ENCODE results near the gene SLC45A1.

DNA sequence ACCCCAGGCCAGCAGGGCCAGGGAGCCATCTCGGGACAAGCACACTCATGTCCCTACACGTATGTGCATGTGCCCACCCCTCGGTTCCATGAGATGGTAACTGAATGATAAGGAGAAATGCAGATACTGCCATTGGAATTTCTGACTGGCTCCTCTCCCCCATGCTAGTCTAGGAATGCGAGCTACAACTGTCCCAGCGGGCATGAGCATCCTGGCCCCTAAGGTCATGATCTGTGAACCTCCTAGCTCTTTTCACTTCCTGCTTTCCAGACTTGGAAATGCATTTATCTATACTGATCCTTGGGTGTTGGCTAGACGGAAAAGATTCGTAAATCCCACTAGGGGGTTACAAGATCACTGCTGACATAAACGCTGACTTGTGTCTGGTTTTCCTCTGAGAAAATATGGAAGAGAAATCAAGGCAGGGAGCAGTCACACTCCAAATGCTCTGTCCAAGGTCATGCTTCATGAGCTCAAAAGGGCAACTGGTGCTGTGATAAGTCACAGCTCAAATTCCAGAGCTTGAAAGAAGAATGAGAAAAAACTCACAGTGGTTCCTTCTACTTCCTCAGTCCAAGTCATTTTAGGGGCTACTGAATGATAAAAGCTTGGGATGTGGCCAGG lies 49.8 kb downstream of the SLC45A1 start:
- no peak for TF ChIP-seq POLR2AphosphoS5 (IDR thresholded peaks at IDR 0.05; ENCODE audit: borderline replicate concordance, low read depth, low read length)
- no peak for TF ChIP-seq EZH2 (IDR thresholded peaks at IDR 0.05)

Data from SK-N-MC (cell line).